Stimulated activated naive CD8-positive, alpha-beta T cell treated with anti-CD3 and anti-CD28 coated beads, Interleukin-15, amount 100 ng/mL, for 72 hours (primary cell): ENCODE data around the gene TRIM62.

Source experiments
- ATAC-seq: fragments of 150-1000 bp; cut with Tn5 transposase; 2 replicates; pipeline ENCODE4 v1.10.0; 2021; ENCODE audit warnings: mild to moderate bottlenecking, moderate library complexity
- DNase-seq, 2 donors: peaks; one replicate each; pipeline ENCODE4 v3.0.0; 2021 to 2022
- H3K27ac Mint-ChIP-seq, 2 donors: one replicate each; pipeline ENCODE4 v1.8.0; 2022; ENCODE audit warnings: mild to moderate bottlenecking in 2 of 2, mixed read lengths in 2 of 2, moderate library complexity in 2 of 2
- H3K27me3 Mint-ChIP-seq: one replicate; pipeline ENCODE4 v1.8.0; 2022; ENCODE audit warnings: mixed read lengths
- H3K4me1 Mint-ChIP-seq: one replicate; pipeline ENCODE4 v1.8.0; 2022; ENCODE audit warnings: mild to moderate bottlenecking, mixed read lengths
- H3K4me3 Mint-ChIP-seq, 2 donors: one replicate each; pipeline ENCODE4 v1.8.0; 2022; ENCODE audit warnings: mild to moderate bottlenecking in 2 of 2, mixed read lengths in 2 of 2, moderate library complexity in 1 of 2
- H3K9me3 Mint-ChIP-seq, 2 donors: one replicate each; pipeline ENCODE4 v1.8.0; 2022; ENCODE audit warnings: mixed read lengths in 2 of 2

Gene TRIM62

GRCh38 chr1:33170351-33171274 lies 11.2 kb downstream of the TRIM62 start:
- Mint-ChIP-seq H3K4me1 (peaks cover 8% of the 10 kb centered on the region), H3K9me3 (no peaks in the 10 kb centered on the region), H3K4me3 (no peak overlapping the region), H3K27me3 (no peaks in the 10 kb centered on the region), H3K27ac (no peak overlapping the region)
- DNase-seq = no peak
- no peak for ATAC-seq

GRCh38 chr1:33169290-33170055 lies 12.4 kb downstream of the TRIM62 start:
- Mint-ChIP-seq H3K27me3 (no peaks in the 10 kb centered on the region), H3K27ac (peak overlapping the region in 1 of 2 donors; percentile 92), H3K4me3 (no peak overlapping the region), H3K4me1 (peaks cover 8% of the 10 kb centered on the region), H3K9me3 (no peaks in the 10 kb centered on the region)
- ATAC-seq (no peak), DNase-seq (no peak)

GRCh38 chr1:33168556-33169289 lies 13.1 kb downstream of the TRIM62 start:
- peaks cover 8% of the 10 kb centered on the region for H3K4me1 Mint-ChIP-seq
- no peaks in the 10 kb centered on the region for H3K27me3 Mint-ChIP-seq
- ATAC-seq (no peak), DNase-seq (no peak)
- H3K4me3 Mint-ChIP-seq = no peak overlapping the region
- no peak overlapping the region for H3K27ac Mint-ChIP-seq
- H3K9me3 Mint-ChIP-seq = no peaks in the 10 kb centered on the region

- Mint-ChIP-seq H3K27ac (no peak overlapping the region), H3K9me3 (no peaks in the 10 kb centered on the region), H3K4me1 (peaks cover 8% of the 10 kb centered on the region), H3K4me3 (no peak overlapping the region), H3K27me3 (no peaks in the 10 kb centered on the region)
- ATAC-seq = no peak
- DNase-seq = no peak
These were observed 14.0 kb downstream of the TRIM62 start for GRCh38 chr1:33167650-33168447.

- no peak for DNase-seq
- no peak for ATAC-seq
- Mint-ChIP-seq H3K27me3 (no peaks in the 10 kb centered on the region), H3K4me1 (no peaks in the 10 kb centered on the region), H3K27ac (no peak overlapping the region), H3K4me3 (no peak overlapping the region), H3K9me3 (no peaks in the 10 kb centered on the region)
These were observed 16.0 kb downstream of the TRIM62 start for GRCh38 chr1:33165809-33166208.

- Mint-ChIP-seq H3K4me3 (no peak overlapping the region), H3K4me1 (no peaks in the 10 kb centered on the region), H3K27ac (peak overlapping the region in 1 of 2 donors; percentile 28), H3K27me3 (no peaks in the 10 kb centered on the region), H3K9me3 (no peaks in the 10 kb centered on the region)
- ATAC-seq = no peak
- DNase-seq = no peak
These were observed 16.6 kb downstream of the TRIM62 start for GRCh38 chr1:33165209-33165608.

- Mint-ChIP-seq H3K27ac (peak overlapping the region in 1 of 2 donors; percentile 68), H3K27me3 (no peaks in the 10 kb centered on the region), H3K9me3 (no peaks in the 10 kb centered on the region), H3K4me3 (no peak overlapping the region), H3K4me1 (no peaks in the 10 kb centered on the region)
- ATAC-seq (no peak), DNase-seq (no peak)
These were observed 18.0 kb downstream of the TRIM62 start for GRCh38 chr1:33163621-33164519.

GRCh38 chr1:33162141-33162540 lies 19.7 kb downstream of the TRIM62 start:
- no peak overlapping the region for H3K27ac Mint-ChIP-seq
- no peaks in the 10 kb centered on the region for H3K27me3 Mint-ChIP-seq
- ATAC-seq (no peak), DNase-seq (no peak)
- H3K4me1 Mint-ChIP-seq = no peaks in the 10 kb centered on the region
- H3K4me3 Mint-ChIP-seq = no peak overlapping the region
- no peaks in the 10 kb centered on the region for H3K9me3 Mint-ChIP-seq

GRCh38 chr1:33161061-33161681 lies 20.7 kb downstream of the TRIM62 start:
- Mint-ChIP-seq H3K27ac (peak overlapping the region in 1 of 2 donors; percentile 74), H3K27me3 (no peaks in the 10 kb centered on the region), H3K9me3 (no peaks in the 10 kb centered on the region), H3K4me1 (no peaks in the 10 kb centered on the region), H3K4me3 (no peak overlapping the region)
- DNase-seq = no peak
- ATAC-seq = no peak

GRCh38 chr1:33159577-33159976 lies 22.3 kb downstream of the TRIM62 start:
- ATAC-seq (no peak), DNase-seq (no peak)
- no peaks in the 10 kb centered on the region for H3K27me3 Mint-ChIP-seq
- H3K27ac Mint-ChIP-seq = no peak overlapping the region
- no peaks in the 10 kb centered on the region for H3K4me1 Mint-ChIP-seq
- no peaks in the 10 kb centered on the region for H3K9me3 Mint-ChIP-seq
- no peak overlapping the region for H3K4me3 Mint-ChIP-seq

GRCh38 chr1:33158366-33158765 lies 23.5 kb downstream of the TRIM62 start:
- DNase-seq = no peak
- no peak for ATAC-seq
- no peaks in the 10 kb centered on the region for H3K4me1 Mint-ChIP-seq
- H3K27me3 Mint-ChIP-seq = no peaks in the 10 kb centered on the region
- peak overlapping the region in 1 of 2 donors; percentile 65 for H3K27ac Mint-ChIP-seq
- H3K9me3 Mint-ChIP-seq = no peaks in the 10 kb centered on the region
- no peak overlapping the region for H3K4me3 Mint-ChIP-seq

- peaks cover 7% of the 10 kb centered on the region for H3K4me1 Mint-ChIP-seq
- peak overlapping the region in 1 of 2 donors; percentile 15 for H3K27ac Mint-ChIP-seq
- H3K27me3 Mint-ChIP-seq = no peaks in the 10 kb centered on the region
- ATAC-seq (no peak), DNase-seq (no peak)
- H3K9me3 Mint-ChIP-seq = no peaks in the 10 kb centered on the region
- H3K4me3 Mint-ChIP-seq = no peak overlapping the region
These were observed 24.7 kb downstream of the TRIM62 start for GRCh38 chr1:33157131-33157530.

GRCh38 chr1:33155877-33156538 lies 25.8 kb downstream of the TRIM62 start:
- Mint-ChIP-seq H3K27me3 (no peaks in the 10 kb centered on the region), H3K4me1 (peaks cover 7% of the 10 kb centered on the region), H3K27ac (no peak overlapping the region), H3K9me3 (no peaks in the 10 kb centered on the region), H3K4me3 (no peak overlapping the region)
- ATAC-seq (no peak), DNase-seq (no peak)
